ENCODE data around the gene DISC1.

- TF ChIP-seq POLR2A (IDR thresholded peaks at IDR 0.05) (no peak), CTCF (IDR thresholded peaks at IDR 0.05) (no peak), POLR2AphosphoS5 (IDR thresholded peaks at IDR 0.05) (no peak)
Observed at GRCh38 chr1:231856426-231856825, 229.8 kb downstream of the DISC1 start.
